ENCODE results near the gene ZNF516. TPM values are rescaled to one million over a fixed set of nuclear protein-coding genes. Genes with fewer than 3 reads are reported as not detected.

The ZNF516 gene
- total RNA-seq, 1 donor from 2014 or later: 192 TPM

DNA sequence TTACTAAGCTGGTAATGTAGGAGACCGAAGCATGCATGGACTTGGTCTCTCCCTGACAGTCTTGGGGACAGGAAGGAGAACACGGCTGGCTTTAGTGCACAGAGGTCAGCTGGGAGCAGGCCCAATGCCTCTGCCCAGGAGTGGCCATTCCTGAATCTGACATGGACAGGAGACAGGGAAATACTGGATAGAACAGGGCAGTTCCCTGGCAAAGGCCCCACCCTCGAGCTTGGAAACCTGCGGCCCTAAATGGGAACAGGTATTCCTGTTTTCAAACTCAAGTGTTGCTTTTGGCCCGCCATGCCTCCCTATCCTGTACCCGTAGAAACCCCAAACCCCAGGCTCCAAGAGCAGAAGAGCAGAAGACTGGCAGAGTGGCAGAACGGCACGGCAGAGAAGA lies 107.4 kb downstream of the ZNF516 start:
- H3K27me3 Mint-ChIP-seq (ENCODE audit: unreplicated experiment): peaks cover 24% of the 10 kb centered on the region
- DNase-seq: no peak
- peak overlapping the region; percentile 57 for H3K27ac Mint-ChIP-seq (ENCODE audit: unreplicated experiment)
- H3K9me3 Mint-ChIP-seq (ENCODE audit: unreplicated experiment): peaks cover 59% of the 10 kb centered on the region
- peak overlapping the region; percentile 67 for H3K4me3 Mint-ChIP-seq (ENCODE audit: unreplicated experiment)
- H3K36me3 Mint-ChIP-seq (ENCODE audit: unreplicated experiment): peaks cover 4% of the 10 kb centered on the region
- peaks cover 55% of the 10 kb centered on the region for H3K4me1 Mint-ChIP-seq (ENCODE audit: low read depth, unreplicated experiment)
- TF ChIP-seq CTCF (IDR thresholded peaks at IDR 0.05; ENCODE audit: partially characterized antibody, unreplicated experiment): no peak

DNA sequence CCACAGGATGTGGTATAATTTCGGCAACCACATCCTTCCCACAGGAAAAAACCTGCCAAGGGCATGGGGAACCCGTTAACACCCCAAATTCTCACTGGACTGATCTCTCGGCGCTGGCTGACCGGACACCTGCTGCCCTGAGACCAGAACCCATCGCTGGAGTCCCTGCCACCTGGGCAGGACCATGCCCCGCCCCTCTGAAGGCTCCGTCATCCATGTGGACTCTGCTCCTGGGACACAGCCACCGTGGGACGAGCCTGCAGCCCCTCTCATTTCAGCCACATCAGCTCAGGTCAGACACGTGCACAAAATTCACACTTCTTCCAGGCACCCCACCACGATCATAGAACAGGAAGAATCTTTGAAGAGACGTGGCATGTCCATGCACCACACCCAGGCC lies 108.2 kb downstream of the ZNF516 start:
- H3K9me3 Mint-ChIP-seq (ENCODE audit: unreplicated experiment): peaks cover 56% of the 10 kb centered on the region
- H3K27me3 Mint-ChIP-seq (ENCODE audit: unreplicated experiment): peaks cover 20% of the 10 kb centered on the region
- peaks cover 51% of the 10 kb centered on the region for H3K4me1 Mint-ChIP-seq (ENCODE audit: low read depth, unreplicated experiment)
- H3K4me3 Mint-ChIP-seq (ENCODE audit: unreplicated experiment): peak overlapping the region; percentile 34
- peaks cover 4% of the 10 kb centered on the region for H3K36me3 Mint-ChIP-seq (ENCODE audit: unreplicated experiment)
- DNase-seq: no peak
- H3K27ac Mint-ChIP-seq (ENCODE audit: unreplicated experiment): no peak overlapping the region
- TF ChIP-seq CTCF (IDR thresholded peaks at IDR 0.05; ENCODE audit: partially characterized antibody, unreplicated experiment): no peak

DNA sequence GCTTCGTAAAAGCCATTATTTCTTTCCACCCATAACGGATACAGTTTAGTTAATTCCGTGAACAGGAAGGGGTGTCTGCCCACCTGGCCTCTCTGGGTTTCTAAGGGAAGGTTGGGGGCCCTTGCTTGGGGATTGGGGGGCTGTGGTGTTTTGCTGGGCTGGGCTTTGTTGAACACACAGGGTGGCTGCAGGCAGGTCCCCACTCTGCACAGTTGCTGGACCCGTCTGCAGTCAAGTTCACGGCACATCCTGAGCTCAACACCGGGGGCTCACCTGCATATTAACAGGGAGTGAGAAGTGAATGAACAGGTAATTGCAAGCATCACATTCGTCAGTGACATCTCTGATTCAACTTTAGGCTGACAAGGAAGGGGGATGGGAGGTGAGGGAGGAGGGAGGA lies 109.0 kb downstream of the ZNF516 start:
- H3K27me3 Mint-ChIP-seq (ENCODE audit: unreplicated experiment): peaks cover 20% of the 10 kb centered on the region
- peaks cover 58% of the 10 kb centered on the region for H3K9me3 Mint-ChIP-seq (ENCODE audit: unreplicated experiment)
- no peak overlapping the region for H3K4me3 Mint-ChIP-seq (ENCODE audit: unreplicated experiment)
- H3K36me3 Mint-ChIP-seq (ENCODE audit: unreplicated experiment): peaks cover 4% of the 10 kb centered on the region
- H3K4me1 Mint-ChIP-seq (ENCODE audit: low read depth, unreplicated experiment): peaks cover 49% of the 10 kb centered on the region
- no peak for TF ChIP-seq CTCF (IDR thresholded peaks at IDR 0.05; ENCODE audit: partially characterized antibody, unreplicated experiment)
- no peak overlapping the region for H3K27ac Mint-ChIP-seq (ENCODE audit: unreplicated experiment)
- DNase-seq: no peak

DNA sequence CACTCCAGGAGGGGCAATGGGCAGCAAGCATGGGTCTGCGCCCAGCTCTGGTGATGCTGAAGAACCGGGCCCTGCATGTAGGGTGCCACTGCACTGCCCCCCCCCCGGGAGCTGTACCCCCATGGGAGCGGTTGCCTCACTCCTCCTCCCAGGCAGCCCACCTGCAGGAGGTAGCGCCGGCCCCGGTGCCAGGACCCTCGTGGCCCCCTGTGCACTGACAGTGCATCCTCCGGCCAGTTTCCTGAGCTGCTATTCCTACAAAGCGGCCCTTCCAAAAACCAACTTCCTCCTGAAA lies 109.4 kb downstream of the ZNF516 start:
- peaks cover 22% of the 10 kb centered on the region for H3K27me3 Mint-ChIP-seq (ENCODE audit: unreplicated experiment)
- DNase-seq: no peak
- H3K27ac Mint-ChIP-seq (ENCODE audit: unreplicated experiment): no peak overlapping the region
- H3K9me3 Mint-ChIP-seq (ENCODE audit: unreplicated experiment): peaks cover 57% of the 10 kb centered on the region
- peaks cover 49% of the 10 kb centered on the region for H3K4me1 Mint-ChIP-seq (ENCODE audit: low read depth, unreplicated experiment)
- no peak overlapping the region for H3K4me3 Mint-ChIP-seq (ENCODE audit: unreplicated experiment)
- H3K36me3 Mint-ChIP-seq (ENCODE audit: unreplicated experiment): peaks cover 4% of the 10 kb centered on the region
- no peak for TF ChIP-seq CTCF (IDR thresholded peaks at IDR 0.05; ENCODE audit: partially characterized antibody, unreplicated experiment)

GRCh38 chr18:76384861-76385680 lies 110.0 kb downstream of the ZNF516 start:
- peaks cover 6% of the 10 kb centered on the region for H3K36me3 Mint-ChIP-seq (ENCODE audit: unreplicated experiment)
- H3K4me1 Mint-ChIP-seq (ENCODE audit: low read depth, unreplicated experiment): peaks cover 50% of the 10 kb centered on the region
- no peak for DNase-seq
- H3K27ac Mint-ChIP-seq (ENCODE audit: unreplicated experiment): no peak overlapping the region
- H3K27me3 Mint-ChIP-seq (ENCODE audit: unreplicated experiment): peaks cover 24% of the 10 kb centered on the region
- peaks cover 60% of the 10 kb centered on the region for H3K9me3 Mint-ChIP-seq (ENCODE audit: unreplicated experiment)
- no peak for TF ChIP-seq CTCF (IDR thresholded peaks at IDR 0.05; ENCODE audit: partially characterized antibody, unreplicated experiment)
- H3K4me3 Mint-ChIP-seq (ENCODE audit: unreplicated experiment): no peak overlapping the region

Data from glutamatergic neuron (in vitro differentiated cells).